SK-N-SH treated with all-trans-retinoic acid at 6 μM for 48 hours (cell line): ENCODE measurements around the gene HMGCR.

Experiments
- ATAC-seq: fragments of 200-7000 bp; cut with Tn5 transposase; 3 replicates; pipeline ENCODE4 v1.9.1; 2020; ENCODE audit warnings: mild to moderate bottlenecking, moderate library complexity
- ARNTL ChIP-seq: fragments of 450-650 bp; formaldehyde crosslinking; IDR thresholded peaks from 2 replicates; pipeline ENCODE4 v1.5.0; 2020; ENCODE audit warnings: low read depth, mild to moderate bottlenecking, moderate library complexity, borderline replicate concordance
- BACH2 ChIP-seq: fragments of 250-450 bp; sonication (Bioruptor Pico); IDR thresholded peaks from 2 replicates; pipeline ENCODE4 v1.9.0; 2021; ENCODE audit warnings: mild to moderate bottlenecking, borderline replicate concordance
- CREB5 ChIP-seq: fragments of 250-450 bp; sonication (Bioruptor Pico); IDR thresholded peaks from 2 replicates; pipeline ENCODE4 v1.5.1; 2020; ENCODE audit warnings: low read depth, mild to moderate bottlenecking, moderate library complexity
- CSDC2 ChIP-seq: fragments of 250-450 bp; sonication (Bioruptor Pico); IDR thresholded peaks from 2 replicates; pipeline ENCODE4 v1.5.0; 2020; ENCODE audit warnings: mild to moderate bottlenecking, moderate library complexity
- ESRRG ChIP-seq: fragments of 250-450 bp; sonication (Bioruptor Pico); IDR thresholded peaks from 2 replicates; pipeline ENCODE4 v1.6.1; 2021; ENCODE audit warnings: mild to moderate bottlenecking
- ISL1 ChIP-seq: fragments of 250-450 bp; sonication (Bioruptor Pico); IDR thresholded peaks from 2 replicates; pipeline ENCODE4 v2.1.2; 2022; ENCODE audit warnings: mild to moderate bottlenecking, moderate library complexity
- OSR1 ChIP-seq: fragments of 250-450 bp; sonication (Bioruptor Pico); IDR thresholded peaks from 2 replicates; pipeline ENCODE4 v1.8.0; 2022; ENCODE audit warnings: moderate library complexity, mild to moderate bottlenecking, inconsistent platforms
- PATZ1 ChIP-seq: fragments of 250-450 bp; sonication (Bioruptor Pico); IDR thresholded peaks from 2 replicates; pipeline ENCODE4 v1.8.0; 2020; ENCODE audit warnings: mild to moderate bottlenecking, moderate library complexity, borderline replicate concordance
- PPARA ChIP-seq: fragments of 250-450 bp; sonication (Bioruptor Pico); IDR thresholded peaks from 2 replicates; pipeline ENCODE4 v1.5.0; 2020; ENCODE audit warnings: mild to moderate bottlenecking, borderline replicate concordance
- RARB ChIP-seq: fragments of 250-450 bp; sonication (Bioruptor Pico); IDR thresholded peaks from 2 replicates; pipeline ENCODE4 v1.8.0; 2021; ENCODE audit warnings: mild to moderate bottlenecking, moderate library complexity
- SNAI2 ChIP-seq: fragments of 250-450 bp; sonication (Bioruptor Pico); IDR thresholded peaks from 2 replicates; pipeline ENCODE4 v1.5.0; 2020; ENCODE audit warnings: mild to moderate bottlenecking, moderate library complexity
- TCF4 ChIP-seq: fragments of 250-450 bp; sonication (Bioruptor Pico); IDR thresholded peaks from 2 replicates; pipeline ENCODE4 v1.8.0; 2021; ENCODE audit warnings: mild to moderate bottlenecking, moderate library complexity, borderline replicate concordance
- TOX ChIP-seq: fragments of 250-450 bp; sonication (Bioruptor Pico); IDR thresholded peaks from 2 replicates; pipeline ENCODE4 v1.8.0; 2021; ENCODE audit warnings: mild to moderate bottlenecking, moderate library complexity, borderline replicate concordance
- TSHZ2 ChIP-seq: fragments of 250-450 bp; sonication (Bioruptor Pico); IDR thresholded peaks from 2 replicates; pipeline ENCODE4 v1.5.0; 2020; ENCODE audit warnings: mild to moderate bottlenecking, moderate library complexity
- ZC3H10 ChIP-seq: fragments of 250-450 bp; sonication (Bioruptor Pico); IDR thresholded peaks from 2 replicates; pipeline ENCODE4 v1.5.1; 2021; ENCODE audit warnings: mild to moderate bottlenecking, moderate library complexity
- ZFP3 ChIP-seq: fragments of 250-450 bp; sonication (Bioruptor Pico); IDR thresholded peaks from 2 replicates; pipeline ENCODE4 v1.5.0; 2020; ENCODE audit warnings: mild to moderate bottlenecking, moderate library complexity
- ZNF565 ChIP-seq: fragments of 450-650 bp; formaldehyde crosslinking; conservative IDR thresholded peaks from 2 replicates; pipeline ENCODE4 v1.5.0; 2020; ENCODE audit warnings: low read depth, mild to moderate bottlenecking, moderate library complexity
- ZNF70 ChIP-seq: fragments of 450-650 bp; formaldehyde crosslinking; IDR thresholded peaks from 2 replicates; pipeline ENCODE4 v1.5.0; 2020; ENCODE audit warnings: mild to moderate bottlenecking, moderate library complexity
- ZNF8 ChIP-seq: fragments of 450-650 bp; formaldehyde crosslinking; IDR thresholded peaks from 2 replicates; pipeline ENCODE4 v1.5.0; 2020; ENCODE audit warnings: mild to moderate bottlenecking, moderate library complexity
- TF ChIP-seq, protein P1 (sequence below): fragments of 250-450 bp; sonication (Bioruptor Pico); IDR thresholded peaks from 2 replicates; pipeline ENCODE4 v1.8.0; 2021; ENCODE audit warnings: low read depth, mild to moderate bottlenecking, moderate library complexity, borderline replicate concordance

Gene HMGCR

GRCh38 chr5:75361310-75361709 is 24.3 kb downstream of the HMGCR start:
- ATAC-seq, result no peak
- TF ChIP-seq CSDC2 (no peak), RARB (no peak), TOX (CRISPR knock-in tag) (no peak), ESRRG (CRISPR knock-in tag) (no peak), OSR1 (CRISPR knock-in tag) (no peak), CREB5 (CRISPR knock-in tag) (no peak), ZNF8 (CRISPR knock-in tag) (no peak), ZFP3 (no peak), ZNF70 (CRISPR knock-in tag) (no peak), TSHZ2 (CRISPR knock-in tag) (no peak), SNAI2 (CRISPR knock-in tag) (no peak), BACH2 (no peak), ZC3H10 (no peak), ZNF565 (CRISPR knock-in tag) (no peak), TCF4 (CRISPR knock-in tag) (no peak), ARNTL (CRISPR knock-in tag) (no peak), PATZ1 (CRISPR knock-in tag) (no peak), PPARA (CRISPR knock-in tag) (no peak)
- TF ChIP-seq, protein P1, sequence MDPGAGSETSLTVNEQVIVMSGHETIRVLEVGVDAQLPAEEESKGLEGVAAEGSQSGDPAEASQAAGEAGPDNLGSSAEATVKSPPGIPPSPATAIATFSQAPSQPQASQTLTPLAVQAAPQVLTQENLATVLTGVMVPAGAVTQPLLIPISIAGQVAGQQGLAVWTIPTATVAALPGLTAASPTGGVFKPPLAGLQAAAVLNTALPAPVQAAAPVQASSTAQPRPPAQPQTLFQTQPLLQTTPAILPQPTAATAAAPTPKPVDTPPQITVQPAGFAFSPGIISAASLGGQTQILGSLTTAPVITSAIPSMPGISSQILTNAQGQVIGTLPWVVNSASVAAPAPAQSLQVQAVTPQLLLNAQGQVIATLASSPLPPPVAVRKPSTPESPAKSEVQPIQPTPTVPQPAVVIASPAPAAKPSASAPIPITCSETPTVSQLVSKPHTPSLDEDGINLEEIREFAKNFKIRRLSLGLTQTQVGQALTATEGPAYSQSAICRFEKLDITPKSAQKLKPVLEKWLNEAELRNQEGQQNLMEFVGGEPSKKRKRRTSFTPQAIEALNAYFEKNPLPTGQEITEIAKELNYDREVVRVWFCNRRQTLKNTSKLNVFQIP (CRISPR knock-in tag), result no peak

GRCh38 chr5:75362474-75362975 is 25.5 kb downstream of the HMGCR start:
- TF ChIP-seq ZNF8 (CRISPR knock-in tag) (no peak), ZC3H10 (no peak), ARNTL (CRISPR knock-in tag) (no peak)
- no peak for ATAC-seq

GRCh38 chr5:75363111-75363510 is 26.1 kb downstream of the HMGCR start:
- TF ChIP-seq ISL1, result no peak
- no peak for TF ChIP-seq PPARA (CRISPR knock-in tag)
- no peak for TF ChIP-seq RARB
- TF ChIP-seq CSDC2, result no peak
- TF ChIP-seq CREB5 (CRISPR knock-in tag), result no peak
- no peak for ATAC-seq
